PC-9 (cell line): ENCODE results near the gene AGAP1.

Experiments used
- EZH2 ChIP-seq: fragments of 200-600 bp; sonication (generic); IDR thresholded peaks from 2 replicates; pipeline ENCODE4 v1.8.0; 2017; ENCODE audit warnings: antibody characterized with exemption, low read depth
- TF ChIP-seq, protein P1 (sequence below): fragments of 200-600 bp; sonication (generic); conservative IDR thresholded peaks from 2 replicates; pipeline ENCODE4 v1.6.1; 2017; ENCODE audit warnings: mixed run types, antibody characterized with exemption, mild to moderate bottlenecking, moderate library complexity

GRCh38 chr2:235551965-235552364 lies 58.1 kb downstream of the AGAP1 start:
- TF ChIP-seq, protein P1, sequence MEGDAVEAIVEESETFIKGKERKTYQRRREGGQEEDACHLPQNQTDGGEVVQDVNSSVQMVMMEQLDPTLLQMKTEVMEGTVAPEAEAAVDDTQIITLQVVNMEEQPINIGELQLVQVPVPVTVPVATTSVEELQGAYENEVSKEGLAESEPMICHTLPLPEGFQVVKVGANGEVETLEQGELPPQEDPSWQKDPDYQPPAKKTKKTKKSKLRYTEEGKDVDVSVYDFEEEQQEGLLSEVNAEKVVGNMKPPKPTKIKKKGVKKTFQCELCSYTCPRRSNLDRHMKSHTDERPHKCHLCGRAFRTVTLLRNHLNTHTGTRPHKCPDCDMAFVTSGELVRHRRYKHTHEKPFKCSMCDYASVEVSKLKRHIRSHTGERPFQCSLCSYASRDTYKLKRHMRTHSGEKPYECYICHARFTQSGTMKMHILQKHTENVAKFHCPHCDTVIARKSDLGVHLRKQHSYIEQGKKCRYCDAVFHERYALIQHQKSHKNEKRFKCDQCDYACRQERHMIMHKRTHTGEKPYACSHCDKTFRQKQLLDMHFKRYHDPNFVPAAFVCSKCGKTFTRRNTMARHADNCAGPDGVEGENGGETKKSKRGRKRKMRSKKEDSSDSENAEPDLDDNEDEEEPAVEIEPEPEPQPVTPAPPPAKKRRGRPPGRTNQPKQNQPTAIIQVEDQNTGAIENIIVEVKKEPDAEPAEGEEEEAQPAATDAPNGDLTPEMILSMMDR, result peak; percentile 71
- no peak for TF ChIP-seq EZH2
